Activated CD4-positive, alpha-beta memory T cell treated with anti-CD3 and anti-CD28 coated beads for 36 hours (primary cell): Measurements from ENCODE around the gene MAP2K1. TPM values are rescaled to one million over a fixed set of nuclear protein-coding genes. Genes with fewer than 3 reads are reported as not detected.
A peak's percentile ranks its signal among the peaks of the same experiment; 100 is the strongest.

Experiments used
- CTCF ChIA-PET: fragments of 350-600 bp; sonication (Branson Sonifier 250); formaldehyde crosslinking; loops from one replicate; lab custom pipeline; 2021; ENCODE audit warnings: antibody characterized with exemption, inconsistent platforms; lab: Charles Lee
- POLR2A ChIA-PET: fragments of 350-600 bp; sonication (Branson Sonifier 250); formaldehyde crosslinking; loops from one replicate; lab custom pipeline; 2021; ENCODE audit warnings: antibody characterized with exemption; lab: Charles Lee
- DNase-seq: peaks from one replicate; pipeline ENCODE4 v3.0.0-alpha.2; 2020
- H3K27ac Mint-ChIP-seq: one replicate; pipeline ENCODE4 v1.8.0; 2021; ENCODE audit warnings: mixed read lengths
- H3K27me3 Mint-ChIP-seq: one replicate; pipeline ENCODE4 v1.8.0; 2021; ENCODE audit warnings: mixed read lengths
- H3K36me3 Mint-ChIP-seq: one replicate; pipeline ENCODE4 v1.8.0; 2021; ENCODE audit warnings: mixed read lengths
- H3K4me1 Mint-ChIP-seq: one replicate; pipeline ENCODE4 v1.8.0; 2021; ENCODE audit warnings: low read depth, mixed read lengths
- H3K4me3 Mint-ChIP-seq: one replicate; pipeline ENCODE4 v1.8.0; 2021; ENCODE audit warnings: mild to moderate bottlenecking, mixed read lengths
- H3K9me3 Mint-ChIP-seq: one replicate; pipeline ENCODE4 v1.8.0; 2021; ENCODE audit warnings: mixed read lengths
- intact Hi-C: fragments of 100-400 bp; cut with micrococcal nuclease; formaldehyde crosslinking; loops from one replicate; pipeline ENCODE4 v1.15.1; 2023
- total RNA-seq, 2 experiments: library from RNA; stranded (reverse); gene quantifications; one replicate each; pipeline ENCODE4 v1.2.3, GENCODE V29; 2021

MAP2K1 gene
- total RNA-seq, 2 experiments from 2014 or later = 91.8 to 91.9 TPM

- no peak overlapping the region for H3K4me3 Mint-ChIP-seq
- no peak for DNase-seq
- CTCF ChIA-PET = no interaction called here
- intact Hi-C loops = no loop called here
- peaks cover 8% of the 10 kb centered on the region for H3K4me1 Mint-ChIP-seq
- peaks cover 29% of the 10 kb centered on the region for H3K36me3 Mint-ChIP-seq
- H3K27me3 Mint-ChIP-seq = no peaks in the 10 kb centered on the region
- no peaks in the 10 kb centered on the region for H3K9me3 Mint-ChIP-seq
- peak overlapping the region; percentile 15 for H3K27ac Mint-ChIP-seq
- POLR2A ChIA-PET = interaction anchor here (1.1 to 1.3 kb wide), 2 partner anchors 9 to 21 kb away, joined by 3 read pairs; no protein-coding TSS in a partner anchor
Observed at GRCh38 chr15:66481107-66481856, 94.6 kb downstream of the MAP2K1 start.

GRCh38 chr15:66482539-66482938, 95.8 kb downstream of the MAP2K1 start:
- intact Hi-C loops = no loop called here
- Mint-ChIP-seq H3K36me3 (peaks cover 30% of the 10 kb centered on the region), H3K4me1 (no peaks in the 10 kb centered on the region), H3K27ac (no peak overlapping the region), H3K9me3 (no peaks in the 10 kb centered on the region), H3K4me3 (no peak overlapping the region), H3K27me3 (no peaks in the 10 kb centered on the region)
- ChIA-PET CTCF (no interaction called here), POLR2A (interaction anchor here (1.3 kb wide), 1 partner anchor 20 kb away, joined by 3 read pairs; no protein-coding TSS in a partner anchor)
- DNase-seq = no peak

- intact Hi-C loops = no loop called here
- H3K9me3 Mint-ChIP-seq = no peaks in the 10 kb centered on the region
- H3K4me3 Mint-ChIP-seq = no peak overlapping the region
- H3K36me3 Mint-ChIP-seq = peaks cover 37% of the 10 kb centered on the region
- H3K27ac Mint-ChIP-seq = no peak overlapping the region
- H3K27me3 Mint-ChIP-seq = no peaks in the 10 kb centered on the region
- no peaks in the 10 kb centered on the region for H3K4me1 Mint-ChIP-seq
- ChIA-PET CTCF (no interaction called here), POLR2A (no interaction called here)
- no peak for DNase-seq
Observed at GRCh38 chr15:66483131-66483566, 96.4 kb downstream of the MAP2K1 start.

GRCh38 chr15:66484539-66485112, 97.9 kb downstream of the MAP2K1 start:
- H3K27me3 Mint-ChIP-seq = no peaks in the 10 kb centered on the region
- CTCF ChIA-PET = interaction anchor here (0.6 kb wide), 1 partner anchor 23 kb away, joined by 4 read pairs; no protein-coding TSS in a partner anchor
- no peaks in the 10 kb centered on the region for H3K4me1 Mint-ChIP-seq
- intact Hi-C loops = no loop called here
- H3K4me3 Mint-ChIP-seq = no peak overlapping the region
- POLR2A ChIA-PET = no interaction called here
- peaks cover 42% of the 10 kb centered on the region for H3K36me3 Mint-ChIP-seq
- DNase-seq = no peak
- no peak overlapping the region for H3K27ac Mint-ChIP-seq
- no peaks in the 10 kb centered on the region for H3K9me3 Mint-ChIP-seq

GRCh38 chr15:66486887-66487286, 100.2 kb downstream of the MAP2K1 start:
- ChIA-PET CTCF (no interaction called here), POLR2A (no interaction called here)
- no peak overlapping the region for H3K4me3 Mint-ChIP-seq
- no peaks in the 10 kb centered on the region for H3K4me1 Mint-ChIP-seq
- no peaks in the 10 kb centered on the region for H3K27me3 Mint-ChIP-seq
- H3K9me3 Mint-ChIP-seq = no peaks in the 10 kb centered on the region
- H3K36me3 Mint-ChIP-seq = peaks cover 40% of the 10 kb centered on the region
- intact Hi-C loops = no loop called here
- no peak overlapping the region for H3K27ac Mint-ChIP-seq
- DNase-seq = no peak

GRCh38 chr15:66488525-66488924, 101.8 kb downstream of the MAP2K1 start:
- POLR2A ChIA-PET = no interaction called here
- peaks cover 36% of the 10 kb centered on the region for H3K36me3 Mint-ChIP-seq
- H3K27ac Mint-ChIP-seq = no peak overlapping the region
- H3K27me3 Mint-ChIP-seq = no peaks in the 10 kb centered on the region
- DNase-seq = no peak
- peaks cover 2% of the 10 kb centered on the region for H3K4me1 Mint-ChIP-seq
- CTCF ChIA-PET = interaction anchor here (1.0 kb wide), 1 partner anchor 9 kb away, joined by 4 read pairs; the partner anchor contains the start of gene SNAPC5
- H3K9me3 Mint-ChIP-seq = no peaks in the 10 kb centered on the region
- no peak overlapping the region for H3K4me3 Mint-ChIP-seq
- intact Hi-C loops = no loop called here

- Mint-ChIP-seq H3K9me3 (no peaks in the 10 kb centered on the region), H3K4me1 (peaks cover 6% of the 10 kb centered on the region), H3K27ac (no peak overlapping the region), H3K4me3 (no peak overlapping the region), H3K27me3 (no peaks in the 10 kb centered on the region), H3K36me3 (peaks cover 39% of the 10 kb centered on the region)
- ChIA-PET POLR2A (no interaction called here), CTCF (interaction anchor here (0.6 kb wide), 1 partner anchor 103 kb away, joined by 3 read pairs; the partner anchor contains the start of gene MAP2K1)
- no peak for DNase-seq
- intact Hi-C loops = no loop called here
Observed at GRCh38 chr15:66489179-66489791, 102.6 kb downstream of the MAP2K1 start.

- Mint-ChIP-seq H3K27me3 (no peaks in the 10 kb centered on the region), H3K27ac (peak overlapping the region; percentile 52), H3K36me3 (peaks cover 45% of the 10 kb centered on the region), H3K4me1 (peaks cover 23% of the 10 kb centered on the region), H3K4me3 (no peak overlapping the region), H3K9me3 (no peaks in the 10 kb centered on the region)
- intact Hi-C loops = no loop called here
- ChIA-PET POLR2A (interaction anchor here (1.2 kb wide), 1 partner anchor 20 kb away, joined by 3 read pairs; no protein-coding TSS in a partner anchor), CTCF (no interaction called here)
- no peak for DNase-seq
Observed at GRCh38 chr15:66491846-66492245, 105.1 kb downstream of the MAP2K1 start.

- ChIA-PET CTCF (no interaction called here), POLR2A (interaction anchor here (1.1 kb wide), 1 partner anchor 11 kb away, joined by 4 read pairs; the partner anchor contains the start of gene ZWILCH)
- no peak overlapping the region for H3K4me3 Mint-ChIP-seq
- peaks cover 56% of the 10 kb centered on the region for H3K36me3 Mint-ChIP-seq
- H3K4me1 Mint-ChIP-seq = peaks cover 32% of the 10 kb centered on the region
- DNase-seq = no peak
- H3K9me3 Mint-ChIP-seq = no peaks in the 10 kb centered on the region
- intact Hi-C loops = no loop called here
- peak overlapping the region; percentile 42 for H3K27ac Mint-ChIP-seq
- no peaks in the 10 kb centered on the region for H3K27me3 Mint-ChIP-seq
Observed at GRCh38 chr15:66494262-66494661, 107.5 kb downstream of the MAP2K1 start.

- H3K36me3 Mint-ChIP-seq = peaks cover 74% of the 10 kb centered on the region
- H3K4me1 Mint-ChIP-seq = peaks cover 58% of the 10 kb centered on the region
- no peak for DNase-seq
- no peaks in the 10 kb centered on the region for H3K9me3 Mint-ChIP-seq
- H3K27me3 Mint-ChIP-seq = no peaks in the 10 kb centered on the region
- peak overlapping the region; percentile 88 for H3K4me3 Mint-ChIP-seq
- POLR2A ChIA-PET = interaction anchor here (0.7 to 5.2 kb wide), 9 partner anchors 8 to 205 kb away, joined by 3 to 48 read pairs (median 5); partner anchors contain the start of genes MAP2K1, RPL4, TIPIN and ZWILCH
- H3K27ac Mint-ChIP-seq = peak overlapping the region; percentile 92
- CTCF ChIA-PET = interaction anchor here (1.0 to 5.1 kb wide), 13 partner anchors 9 to 202 kb away, joined by 3 to 74 read pairs (median 7); partner anchors contain the start of genes MAP2K1, TIPIN and ZWILCH
- intact Hi-C loops = loop anchor here (1.0 to 5.0 kb wide), 6 partner anchors 8 to 980 kb away; partner anchors contain the start of genes DPP8, MEGF11, TIPIN and ZWILCH
Observed at GRCh38 chr15:66496951-66497501, 110.3 kb downstream of the MAP2K1 start.
